HG03521 (cell line): Measurements from ENCODE around the gene TBX3.
"Not testable (repeated sequence)": the region's sequence is repeated elsewhere in the genome, so short reads cannot be mapped to it uniquely, and the experiment has no call there.

Experiments used
- ATAC-seq: cut with Tn5 transposase; IDR thresholded peaks from one replicate; pipeline ENCODE4 v1.9.1; 2021; ENCODE audit warnings: mild to moderate bottlenecking, moderate library complexity; ENCODE audit not compliant: unreplicated experiment

TBX3 gene

GRCh38 chr12:114684098-114684869 is at the start of gene TBX3:
TBX3 (minus strand) TSS chr12:114684175; CDS start chr12:114683200, 975 bp downstream.
- ATAC-seq, result peak; percentile 62

- no peak for ATAC-seq
Observed at GRCh38 chr12:114732426-114733030, 48.6 kb upstream of the TBX3 start.

- ATAC-seq, result no peak
Observed at GRCh38 chr12:114729731-114730130, 45.8 kb upstream of the TBX3 start.

DNA sequence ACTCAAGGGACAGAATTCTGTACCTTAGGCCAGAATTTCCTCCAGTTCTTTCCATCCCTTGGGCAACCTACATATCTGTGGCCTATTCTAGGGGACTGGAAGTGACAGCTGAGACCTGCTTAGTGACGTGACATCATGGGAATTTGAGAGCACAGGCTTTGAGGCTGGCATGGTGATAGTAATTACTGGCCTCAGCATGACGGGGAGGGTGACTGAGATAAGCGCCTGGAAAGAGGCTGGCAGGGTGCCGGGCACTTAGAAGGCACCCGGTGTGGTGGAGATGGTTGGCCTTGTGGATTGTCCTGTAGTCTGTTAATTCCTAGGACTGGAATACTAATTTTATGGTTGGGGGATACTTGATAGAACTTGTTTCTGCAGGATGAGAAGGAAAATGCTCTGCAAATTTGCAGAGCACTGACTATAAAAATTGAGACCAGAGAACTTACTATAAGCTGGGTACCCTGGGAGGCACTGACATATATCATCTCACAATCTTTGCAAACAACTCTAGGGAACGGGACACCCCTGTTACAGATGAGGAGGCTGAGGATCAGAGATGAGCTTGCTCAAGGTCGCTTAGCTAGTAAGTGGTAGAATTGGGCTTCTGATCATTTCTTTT is 42.2 kb upstream of the TBX3 start:
- no peak for ATAC-seq

DNA sequence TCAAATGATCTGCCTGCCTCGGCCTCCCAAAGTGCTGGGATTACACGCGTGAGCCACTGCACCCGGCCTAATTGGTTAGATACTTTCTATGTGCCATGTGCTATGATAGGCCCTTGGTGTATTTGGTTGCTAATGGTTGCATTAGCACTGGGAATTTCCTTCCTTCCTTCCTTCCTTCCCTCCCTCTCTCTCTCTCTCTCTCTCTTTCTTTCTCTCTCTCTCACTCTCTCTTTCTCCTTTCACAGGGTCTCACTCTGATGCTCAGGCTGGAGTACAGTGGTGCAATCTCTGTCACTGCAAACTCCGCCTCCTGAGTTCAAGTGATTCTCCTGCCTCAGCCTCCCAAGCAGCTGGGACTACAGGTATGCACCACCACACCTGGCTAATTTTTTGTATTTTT is 38.2 kb upstream of the TBX3 start:
- not testable (repeated sequence) for ATAC-seq

DNA sequence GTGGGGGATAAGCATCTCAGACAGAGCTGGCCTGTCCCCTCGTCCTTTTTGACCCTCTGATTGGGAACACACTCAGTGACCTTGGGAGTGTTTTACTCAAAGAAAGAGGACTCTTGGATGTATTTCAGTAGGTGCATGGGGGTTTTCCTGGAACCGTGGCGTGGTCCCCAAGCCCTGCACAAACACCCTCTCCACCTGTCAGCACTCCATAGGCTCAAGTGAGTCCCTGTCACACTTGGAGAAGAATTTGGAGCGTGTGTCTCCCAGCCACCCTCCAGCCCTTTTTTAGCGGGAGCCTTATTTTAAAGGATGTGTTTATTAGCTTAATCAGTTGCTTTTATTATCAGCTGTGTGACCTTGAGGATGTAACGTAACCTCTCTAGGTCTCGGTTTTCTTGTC is 37.3 kb upstream of the TBX3 start:
- ATAC-seq, result no peak

- no peak for ATAC-seq
Observed at GRCh38 chr12:114713466-114714215, 29.7 kb upstream of the TBX3 start.

DNA sequence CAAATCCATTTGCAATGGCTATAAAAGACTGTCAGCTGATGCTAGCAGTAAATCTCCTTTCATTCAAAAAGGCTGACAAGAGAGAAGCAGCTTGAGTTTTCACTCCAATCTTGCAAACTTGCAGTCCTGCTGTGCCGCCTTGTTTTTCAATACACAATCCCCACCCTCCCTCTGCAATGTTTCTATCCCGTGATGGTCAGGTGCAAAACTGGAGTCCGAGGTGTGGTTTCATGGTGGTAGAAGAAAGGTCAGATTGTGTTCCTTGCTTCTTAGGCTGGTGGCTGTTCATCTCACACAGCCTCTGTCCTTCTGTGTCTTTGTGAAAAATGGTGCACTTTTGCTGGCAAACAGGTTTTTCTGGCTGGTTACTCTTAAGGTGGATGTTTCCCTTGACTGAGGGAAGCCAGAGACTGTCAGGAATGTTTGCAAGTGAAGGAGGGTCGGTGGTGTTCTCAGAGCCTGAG is 27.7 kb upstream of the TBX3 start:
- no peak for ATAC-seq

- ATAC-seq, result no peak
Observed at GRCh38 chr12:114710151-114710550, 26.2 kb upstream of the TBX3 start.

- ATAC-seq, result no peak
Observed at GRCh38 chr12:114709112-114709511, 25.1 kb upstream of the TBX3 start.

DNA sequence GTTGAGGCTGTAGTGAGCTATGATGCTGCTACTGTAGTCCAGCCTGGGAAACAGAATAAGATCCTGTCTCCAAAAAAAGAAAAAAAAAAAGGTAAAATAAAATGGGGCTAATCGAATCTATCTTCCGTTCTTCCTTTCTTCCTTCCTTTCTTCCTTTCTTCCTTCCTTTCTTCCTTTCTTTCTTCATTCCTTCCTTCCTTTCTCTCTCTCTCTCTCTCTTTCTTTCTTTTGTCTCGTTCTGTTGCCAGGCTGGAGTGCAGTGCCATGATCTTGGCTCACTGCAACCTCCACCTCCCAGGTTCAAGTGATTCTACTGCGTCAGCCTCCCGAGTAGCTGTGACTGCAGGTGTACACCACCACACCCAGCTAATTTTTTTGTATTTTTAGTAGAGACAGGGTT is 24.6 kb upstream of the TBX3 start:
- not testable (repeated sequence) for ATAC-seq

DNA sequence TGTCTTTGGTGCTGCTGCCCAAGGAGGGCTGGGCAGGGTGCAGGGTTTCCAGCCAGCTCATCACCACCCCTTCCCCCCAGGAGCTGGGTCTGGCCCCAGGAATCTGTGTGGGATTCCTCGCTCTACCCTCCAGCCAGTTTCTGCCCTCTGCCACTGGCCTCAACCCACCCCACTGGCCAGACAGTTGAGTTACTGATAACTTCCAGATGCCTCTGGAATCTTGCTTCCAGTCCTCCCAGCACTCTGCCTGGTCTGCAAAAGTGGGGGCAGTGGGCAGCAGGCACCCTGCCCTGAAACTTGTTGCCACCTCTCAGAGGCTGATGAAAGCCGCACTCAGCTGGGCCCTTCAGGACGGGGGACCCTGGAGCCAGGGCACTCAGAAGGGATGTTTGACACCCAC is 20.1 kb upstream of the TBX3 start:
- no peak for ATAC-seq

DNA sequence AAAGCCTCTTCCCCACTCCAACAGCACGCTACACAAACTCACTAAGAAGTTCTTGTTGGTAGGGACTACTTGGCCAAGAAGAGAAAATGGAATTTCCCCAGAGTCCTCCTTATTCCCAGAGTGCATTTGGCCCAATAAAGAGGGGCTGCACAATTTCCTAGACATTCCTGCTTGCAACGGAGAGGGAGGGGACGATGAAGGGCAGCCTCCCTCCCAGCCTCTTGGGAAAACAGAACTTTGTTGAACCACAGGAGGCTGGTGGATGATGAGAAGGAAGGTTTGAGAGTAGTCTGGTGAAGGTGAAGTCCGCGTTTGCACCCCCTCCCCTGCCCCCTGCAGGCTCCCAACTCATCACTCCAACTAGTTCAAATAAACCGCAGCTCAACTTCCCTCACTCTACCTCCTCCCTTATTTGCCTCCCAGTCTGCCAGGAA is 19.1 kb upstream of the TBX3 start:
- ATAC-seq, result no peak

DNA sequence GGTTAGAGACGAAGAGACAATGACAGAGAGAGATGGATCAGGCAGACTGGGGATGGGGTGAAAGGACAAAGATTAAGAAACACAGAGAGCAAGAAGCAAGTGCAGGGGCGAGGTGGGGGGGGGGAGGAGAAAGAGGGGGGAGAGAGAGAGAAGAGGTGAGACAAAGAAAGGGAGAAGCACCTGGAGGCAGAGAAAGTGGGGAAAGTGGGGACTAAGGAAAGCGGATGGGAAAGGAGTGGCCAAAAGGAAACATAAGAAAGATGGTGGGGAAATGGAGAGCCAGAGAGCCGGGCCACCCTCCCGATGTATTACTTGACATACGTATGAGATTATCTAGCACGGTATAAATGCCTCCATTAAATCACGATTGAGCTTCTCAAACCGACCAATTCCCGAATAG is 18.5 kb upstream of the TBX3 start:
- ATAC-seq, result no peak

DNA sequence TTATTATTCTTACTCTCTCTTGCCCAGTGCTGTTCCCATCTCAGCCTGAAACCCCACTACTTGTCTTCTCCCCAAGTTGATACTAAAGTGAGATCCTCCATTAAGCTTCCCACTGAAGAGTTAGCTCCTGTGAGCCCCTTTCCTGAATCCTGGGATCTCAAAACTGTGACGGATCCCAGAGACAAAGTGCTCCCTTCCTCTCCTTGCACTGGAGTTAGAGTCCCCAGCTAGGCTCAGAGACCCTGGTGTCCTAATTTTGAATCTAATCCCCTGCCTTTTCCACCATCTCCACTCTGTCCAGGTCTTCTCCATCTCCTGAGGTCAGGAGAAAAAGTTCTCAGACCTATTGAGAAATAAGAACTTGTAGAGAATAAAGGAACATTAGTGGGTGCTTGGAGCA is 17.6 kb upstream of the TBX3 start:
- ATAC-seq, result no peak

GRCh38 chr12:114701104-114701414 is 17.1 kb upstream of the TBX3 start:
- no peak for ATAC-seq

GRCh38 chr12:114700392-114701103 is 16.6 kb upstream of the TBX3 start:
- ATAC-seq, result no peak

DNA sequence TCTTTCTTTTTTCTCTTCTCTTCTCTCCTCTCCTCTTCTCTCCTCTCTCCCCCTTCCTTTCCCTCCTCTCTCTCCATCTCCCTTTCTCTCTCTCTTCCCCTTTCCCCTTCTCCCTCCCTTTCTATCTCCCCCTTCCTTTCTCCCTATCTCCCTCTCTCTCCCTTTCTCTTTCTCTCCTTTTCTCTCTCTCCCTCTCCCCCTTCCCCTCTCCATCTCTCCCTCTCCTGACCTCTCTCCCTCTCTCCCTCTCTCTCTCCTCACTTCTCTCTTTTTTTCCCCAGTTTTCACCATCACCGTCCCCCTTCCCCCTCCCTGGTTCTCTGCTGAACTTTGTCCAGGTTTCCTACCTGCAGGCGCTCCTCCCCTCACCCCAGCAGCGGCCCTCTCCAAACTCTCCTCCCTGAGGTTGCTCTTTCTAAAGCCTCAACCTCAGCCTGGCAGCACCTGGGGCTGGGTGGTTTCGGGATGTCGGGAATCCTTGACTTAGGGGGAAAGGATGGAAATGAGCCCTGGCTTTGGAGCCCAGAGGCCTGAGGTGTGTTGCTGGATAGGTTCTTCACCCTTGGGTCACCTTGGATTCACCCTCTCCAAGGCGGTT is 14.7 kb upstream of the TBX3 start:
- no peak for ATAC-seq

DNA sequence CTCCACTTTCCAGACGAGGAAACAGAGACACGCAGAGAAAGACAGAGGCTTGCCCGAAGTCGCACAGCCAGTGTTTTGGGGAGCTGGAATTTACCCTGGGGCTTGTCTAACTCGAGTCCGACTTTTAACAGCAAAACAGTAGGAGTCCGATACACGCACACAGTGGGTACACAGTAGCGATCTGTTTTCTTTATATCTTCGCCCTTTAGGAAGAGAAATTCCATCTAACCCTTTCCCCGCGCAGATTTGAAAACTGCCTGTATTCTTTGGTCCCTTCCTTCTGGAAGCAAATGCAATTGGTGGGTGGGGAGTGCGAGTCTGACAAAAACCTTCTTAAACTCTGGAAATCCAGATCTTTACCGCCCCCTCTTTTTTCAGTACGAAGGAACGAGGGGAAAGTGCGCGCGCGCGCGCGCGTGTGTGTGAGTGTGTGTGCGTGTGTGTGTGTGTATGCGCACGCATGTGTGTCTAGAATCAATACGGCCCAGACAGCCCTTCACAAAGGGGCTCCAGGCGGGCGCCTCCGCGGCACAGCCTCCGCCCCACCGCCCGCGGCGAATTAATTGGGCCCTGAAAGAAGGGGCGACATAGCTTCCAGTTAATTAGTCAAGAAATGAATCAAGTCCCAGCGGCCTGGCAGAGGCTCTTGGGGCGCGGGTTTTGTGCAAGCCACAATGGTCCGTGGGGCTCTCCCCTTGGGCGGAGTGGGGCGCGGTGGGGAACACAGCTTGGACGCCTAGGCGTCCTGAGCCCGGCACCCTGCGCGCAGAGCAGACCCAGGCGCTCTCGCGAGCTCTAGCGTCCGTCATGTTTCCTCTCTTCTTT is 14.0 kb upstream of the TBX3 start:
- ATAC-seq, result no peak
